SU-DHL-6 (cell line): ENCODE measurements around the gene GREB1L.

Experiments
- EZH2phosphoT487 ChIP-seq: fragments of 200-600 bp; sonication (generic), shearing (Covaris generic); conservative IDR thresholded peaks from 2 replicates; pipeline ENCODE4 v1.6.1; 2018; ENCODE audit warnings: mild to moderate bottlenecking, antibody characterized with exemption, low read length, moderate library complexity, mixed read lengths
- TF ChIP-seq, protein P1 (sequence below): fragments of 200-600 bp; sonication (generic); IDR thresholded peaks from one replicate; pipeline ENCODE4 v1.5.1; 2017; ENCODE audit warnings: antibody characterized with exemption, mild to moderate bottlenecking, low read length, moderate library complexity; ENCODE audit not compliant: insufficient read depth, poor library complexity, severe bottlenecking

DNA sequence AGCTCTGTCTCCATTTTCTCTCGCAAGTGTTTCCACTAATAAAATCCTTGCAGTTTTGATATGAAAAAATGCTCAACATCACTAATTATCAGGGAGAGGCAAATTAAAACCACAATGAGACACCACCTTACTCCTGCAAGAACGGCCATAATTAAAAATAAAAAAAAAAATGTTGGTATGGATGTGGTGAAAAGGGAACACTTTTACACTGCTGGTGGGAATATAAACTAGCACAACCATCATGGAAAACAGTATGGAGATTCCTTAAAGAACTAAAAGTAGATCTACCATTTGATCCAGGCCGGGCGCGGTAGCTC, 49.8 kb upstream of the GREB1L start:
- TF ChIP-seq, protein P1, sequence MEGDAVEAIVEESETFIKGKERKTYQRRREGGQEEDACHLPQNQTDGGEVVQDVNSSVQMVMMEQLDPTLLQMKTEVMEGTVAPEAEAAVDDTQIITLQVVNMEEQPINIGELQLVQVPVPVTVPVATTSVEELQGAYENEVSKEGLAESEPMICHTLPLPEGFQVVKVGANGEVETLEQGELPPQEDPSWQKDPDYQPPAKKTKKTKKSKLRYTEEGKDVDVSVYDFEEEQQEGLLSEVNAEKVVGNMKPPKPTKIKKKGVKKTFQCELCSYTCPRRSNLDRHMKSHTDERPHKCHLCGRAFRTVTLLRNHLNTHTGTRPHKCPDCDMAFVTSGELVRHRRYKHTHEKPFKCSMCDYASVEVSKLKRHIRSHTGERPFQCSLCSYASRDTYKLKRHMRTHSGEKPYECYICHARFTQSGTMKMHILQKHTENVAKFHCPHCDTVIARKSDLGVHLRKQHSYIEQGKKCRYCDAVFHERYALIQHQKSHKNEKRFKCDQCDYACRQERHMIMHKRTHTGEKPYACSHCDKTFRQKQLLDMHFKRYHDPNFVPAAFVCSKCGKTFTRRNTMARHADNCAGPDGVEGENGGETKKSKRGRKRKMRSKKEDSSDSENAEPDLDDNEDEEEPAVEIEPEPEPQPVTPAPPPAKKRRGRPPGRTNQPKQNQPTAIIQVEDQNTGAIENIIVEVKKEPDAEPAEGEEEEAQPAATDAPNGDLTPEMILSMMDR: peak; percentile 6
- TF ChIP-seq EZH2phosphoT487: no peak
